ENCODE results near the gene FHIT.

The FHIT gene

DNA sequence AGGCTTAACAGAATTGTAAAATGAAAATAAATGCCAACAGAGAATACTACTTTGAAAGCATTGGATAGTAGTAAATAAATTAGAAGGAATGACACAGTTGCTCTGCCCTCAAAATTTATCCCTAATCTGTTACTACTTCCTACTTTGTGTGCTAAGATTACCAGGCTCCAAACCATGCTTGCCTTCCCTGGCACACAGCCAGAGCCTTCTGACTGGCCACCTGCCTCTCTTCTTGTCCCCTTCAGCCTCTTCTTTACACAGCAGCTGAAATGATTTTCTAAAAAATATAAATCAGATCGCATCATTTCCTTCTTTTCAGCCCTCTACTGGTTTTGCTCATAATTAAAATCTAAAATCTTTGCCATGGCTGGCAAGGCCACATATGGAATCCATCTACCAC, 334.1 kb downstream of the FHIT start:
- no peaks in the 10 kb centered on the region for H3K79me2 ChIP-seq (ENCODE audit: insufficient read depth, low read length)
- no peaks in the 10 kb centered on the region for H3K27me3 ChIP-seq (ENCODE audit: low read length)
- no peaks in the 10 kb centered on the region for H3K36me3 ChIP-seq (ENCODE audit: low read length)
- H3K4me3 ChIP-seq (ENCODE audit: insufficient read depth, low read length, poor library complexity, severe bottlenecking): no peak overlapping the region
- H3F3A ChIP-seq (ENCODE audit: insufficient read depth): no peaks in the 10 kb centered on the region
- H3K9me3 ChIP-seq (ENCODE audit: insufficient read depth, low read length): no peaks in the 10 kb centered on the region
- H2AFZ ChIP-seq (ENCODE audit: low read depth, low read length, severe bottlenecking): no peak overlapping the region
- H4K20me1 ChIP-seq (ENCODE audit: low read depth, low read length): no peaks in the 10 kb centered on the region
- no peak overlapping the region for H3K27ac ChIP-seq (ENCODE audit: low read depth, low read length)
- no peaks in the 10 kb centered on the region for H3K9me2 ChIP-seq (replicated peaks; ENCODE audit: insufficient read depth, low read length)
- no peak overlapping the region for H3K4me2 ChIP-seq (ENCODE audit: low read depth, low read length, poor library complexity, severe bottlenecking)
- no peak for TF ChIP-seq EZH2phosphoT487 (conservative IDR thresholded peaks at IDR 0.05; ENCODE audit: low read length)
- TF ChIP-seq, protein P1, sequence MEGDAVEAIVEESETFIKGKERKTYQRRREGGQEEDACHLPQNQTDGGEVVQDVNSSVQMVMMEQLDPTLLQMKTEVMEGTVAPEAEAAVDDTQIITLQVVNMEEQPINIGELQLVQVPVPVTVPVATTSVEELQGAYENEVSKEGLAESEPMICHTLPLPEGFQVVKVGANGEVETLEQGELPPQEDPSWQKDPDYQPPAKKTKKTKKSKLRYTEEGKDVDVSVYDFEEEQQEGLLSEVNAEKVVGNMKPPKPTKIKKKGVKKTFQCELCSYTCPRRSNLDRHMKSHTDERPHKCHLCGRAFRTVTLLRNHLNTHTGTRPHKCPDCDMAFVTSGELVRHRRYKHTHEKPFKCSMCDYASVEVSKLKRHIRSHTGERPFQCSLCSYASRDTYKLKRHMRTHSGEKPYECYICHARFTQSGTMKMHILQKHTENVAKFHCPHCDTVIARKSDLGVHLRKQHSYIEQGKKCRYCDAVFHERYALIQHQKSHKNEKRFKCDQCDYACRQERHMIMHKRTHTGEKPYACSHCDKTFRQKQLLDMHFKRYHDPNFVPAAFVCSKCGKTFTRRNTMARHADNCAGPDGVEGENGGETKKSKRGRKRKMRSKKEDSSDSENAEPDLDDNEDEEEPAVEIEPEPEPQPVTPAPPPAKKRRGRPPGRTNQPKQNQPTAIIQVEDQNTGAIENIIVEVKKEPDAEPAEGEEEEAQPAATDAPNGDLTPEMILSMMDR (IDR thresholded peaks at IDR 0.05; ENCODE audit: insufficient read depth, low read length, poor library complexity, severe bottlenecking): no peak
- no peak overlapping the region for H3K9ac ChIP-seq (ENCODE audit: low read length)

GRCh38 chr3:60916546-60916945, 334.7 kb downstream of the FHIT start:
- no peak overlapping the region for H3K9ac ChIP-seq (ENCODE audit: low read length)
- H4K20me1 ChIP-seq (ENCODE audit: low read depth, low read length): no peaks in the 10 kb centered on the region
- no peak overlapping the region for H2AFZ ChIP-seq (ENCODE audit: low read depth, low read length, severe bottlenecking)
- H3K9me2 ChIP-seq (replicated peaks; ENCODE audit: insufficient read depth, low read length): no peaks in the 10 kb centered on the region
- no peaks in the 10 kb centered on the region for H3K9me3 ChIP-seq (ENCODE audit: insufficient read depth, low read length)
- no peaks in the 10 kb centered on the region for H3K36me3 ChIP-seq (ENCODE audit: low read length)
- H3K27me3 ChIP-seq (ENCODE audit: low read length): no peaks in the 10 kb centered on the region
- H3K4me2 ChIP-seq (ENCODE audit: low read depth, low read length, poor library complexity, severe bottlenecking): no peak overlapping the region
- no peak overlapping the region for H3K27ac ChIP-seq (ENCODE audit: low read depth, low read length)
- TF ChIP-seq, protein P1 (IDR thresholded peaks at IDR 0.05; ENCODE audit: insufficient read depth, low read length, poor library complexity, severe bottlenecking): no peak
- H3K4me3 ChIP-seq (ENCODE audit: insufficient read depth, low read length, poor library complexity, severe bottlenecking): no peak overlapping the region
- no peaks in the 10 kb centered on the region for H3F3A ChIP-seq (ENCODE audit: insufficient read depth)
- no peaks in the 10 kb centered on the region for H3K79me2 ChIP-seq (ENCODE audit: insufficient read depth, low read length)

GRCh38 chr3:60913474-60913873, 337.8 kb downstream of the FHIT start:
- Histone ChIP-seq H3K4me3 (ENCODE audit: insufficient read depth, low read length, poor library complexity, severe bottlenecking) (no peak overlapping the region), H2AFZ (ENCODE audit: low read depth, low read length, severe bottlenecking) (no peak overlapping the region), H3K79me2 (ENCODE audit: insufficient read depth, low read length) (no peaks in the 10 kb centered on the region), H3K9me3 (ENCODE audit: insufficient read depth, low read length) (no peaks in the 10 kb centered on the region), H3K4me2 (ENCODE audit: low read depth, low read length, poor library complexity, severe bottlenecking) (no peak overlapping the region), H3K27me3 (ENCODE audit: low read length) (no peaks in the 10 kb centered on the region), H3K9ac (ENCODE audit: low read length) (no peak overlapping the region), H3K36me3 (ENCODE audit: low read length) (no peaks in the 10 kb centered on the region), H4K20me1 (ENCODE audit: low read depth, low read length) (no peaks in the 10 kb centered on the region), H3K9me2 (replicated peaks; ENCODE audit: insufficient read depth, low read length) (no peaks in the 10 kb centered on the region), H3K27ac (ENCODE audit: low read depth, low read length) (no peak overlapping the region), H3F3A (ENCODE audit: insufficient read depth) (no peaks in the 10 kb centered on the region)
- no peak for TF ChIP-seq EZH2phosphoT487 (conservative IDR thresholded peaks at IDR 0.05; ENCODE audit: low read length)
- TF ChIP-seq, protein P1 (IDR thresholded peaks at IDR 0.05; ENCODE audit: insufficient read depth, low read length, poor library complexity, severe bottlenecking): no peak

DNA sequence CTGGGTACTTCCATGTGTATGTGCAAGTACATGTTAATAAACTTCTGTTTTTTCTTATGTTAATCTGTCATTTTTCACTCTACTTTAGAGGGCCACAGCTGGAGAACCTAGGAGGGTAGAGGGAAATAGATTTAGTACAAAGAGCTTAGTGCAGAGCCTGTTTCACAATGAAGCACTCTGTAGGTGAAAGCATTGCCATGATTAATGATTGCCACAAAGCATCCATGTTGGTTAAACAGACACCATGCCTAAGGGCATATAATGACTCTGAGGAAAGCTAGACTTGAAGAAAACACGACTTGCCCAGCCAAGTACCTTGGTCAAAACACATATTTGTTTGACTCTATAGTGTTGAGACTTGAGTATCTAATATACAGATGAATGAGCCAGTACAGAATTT, 338.4 kb downstream of the FHIT start:
- Histone ChIP-seq H3K9ac (ENCODE audit: low read length) (no peak overlapping the region), H2AFZ (ENCODE audit: low read depth, low read length, severe bottlenecking) (no peak overlapping the region), H3K4me3 (ENCODE audit: insufficient read depth, low read length, poor library complexity, severe bottlenecking) (no peak overlapping the region), H3K4me2 (ENCODE audit: low read depth, low read length, poor library complexity, severe bottlenecking) (no peak overlapping the region), H3F3A (ENCODE audit: insufficient read depth) (no peaks in the 10 kb centered on the region), H4K20me1 (ENCODE audit: low read depth, low read length) (no peaks in the 10 kb centered on the region), H3K79me2 (ENCODE audit: insufficient read depth, low read length) (no peaks in the 10 kb centered on the region), H3K27me3 (ENCODE audit: low read length) (no peaks in the 10 kb centered on the region), H3K27ac (ENCODE audit: low read depth, low read length) (no peak overlapping the region), H3K9me3 (ENCODE audit: insufficient read depth, low read length) (no peaks in the 10 kb centered on the region), H3K36me3 (ENCODE audit: low read length) (no peaks in the 10 kb centered on the region), H3K9me2 (replicated peaks; ENCODE audit: insufficient read depth, low read length) (no peaks in the 10 kb centered on the region)
- TF ChIP-seq, protein P1 (IDR thresholded peaks at IDR 0.05; ENCODE audit: insufficient read depth, low read length, poor library complexity, severe bottlenecking): no peak
- TF ChIP-seq EZH2phosphoT487 (conservative IDR thresholded peaks at IDR 0.05; ENCODE audit: low read length): no peak
